Subcutaneous adipose tissue (tissue), 4 donors: ENCODE data around the gene PDK4. TPM values are rescaled to one million over a fixed set of nuclear protein-coding genes. Genes with fewer than 3 reads are reported as not detected.

Experiments
- CTCF ChIP-seq: fragments of 450-650 bp; IDR thresholded peaks from one replicate; pipeline ENCODE4 v1.5.1; 2016; ENCODE audit warnings: low read depth, mild to moderate bottlenecking, control low read depth, antibody characterized with exemption, moderate library complexity
- total RNA-seq, 4 donors: library from RNA; depleted of rRNA; stranded (reverse); fragments of >200 nt; gene quantifications; one replicate each; pipeline ENCODE4 v1.1.0, GENCODE V29; 2016

Gene PDK4
- total RNA-seq, 4 donors from 2014 or later: 644 to 2,300 (median 1,753) TPM

GRCh38 chr7:95560674-95561073 is 35.6 kb downstream of the PDK4 start:
- TF ChIP-seq CTCF: no peak

DNA sequence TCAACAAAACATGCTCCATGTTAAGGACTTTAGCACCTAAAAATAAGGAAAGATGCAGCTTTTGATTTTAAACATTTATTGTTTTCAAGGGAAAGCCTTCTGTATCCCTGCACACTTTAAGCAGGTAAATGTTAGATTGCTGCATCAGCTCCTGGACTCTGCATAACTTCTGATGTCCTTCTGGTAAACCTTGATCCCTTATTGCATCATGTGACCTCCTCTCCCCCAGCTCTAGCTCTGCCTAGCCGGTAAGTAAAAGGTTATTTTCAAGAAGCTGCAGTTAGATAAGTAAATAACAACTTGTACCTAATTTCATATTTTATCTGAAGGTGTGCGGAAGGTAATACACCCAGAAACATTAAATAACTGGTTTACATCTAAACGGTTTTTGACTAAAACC is 37.5 kb downstream of the PDK4 start:
- TF ChIP-seq CTCF: no peak

DNA sequence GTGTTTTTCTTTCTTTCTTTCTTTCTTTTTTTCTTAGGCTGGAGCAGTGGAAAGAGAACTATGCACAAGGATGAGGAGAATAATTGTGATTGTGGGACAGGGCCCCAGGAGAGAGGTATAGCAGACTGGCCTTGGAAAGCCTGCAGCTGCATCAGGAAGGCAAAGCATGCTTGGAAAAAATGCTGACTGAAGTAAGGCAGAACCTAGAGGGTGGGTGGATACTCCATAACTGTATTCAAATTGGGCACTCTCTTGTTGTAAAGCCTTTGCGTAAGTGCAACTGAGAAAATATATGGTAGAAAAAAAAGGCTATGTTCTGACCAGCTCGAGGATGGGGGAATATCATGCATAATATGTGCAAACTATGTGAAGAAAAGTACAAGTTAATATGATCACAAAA is 39.5 kb downstream of the PDK4 start:
- no peak for TF ChIP-seq CTCF

DNA sequence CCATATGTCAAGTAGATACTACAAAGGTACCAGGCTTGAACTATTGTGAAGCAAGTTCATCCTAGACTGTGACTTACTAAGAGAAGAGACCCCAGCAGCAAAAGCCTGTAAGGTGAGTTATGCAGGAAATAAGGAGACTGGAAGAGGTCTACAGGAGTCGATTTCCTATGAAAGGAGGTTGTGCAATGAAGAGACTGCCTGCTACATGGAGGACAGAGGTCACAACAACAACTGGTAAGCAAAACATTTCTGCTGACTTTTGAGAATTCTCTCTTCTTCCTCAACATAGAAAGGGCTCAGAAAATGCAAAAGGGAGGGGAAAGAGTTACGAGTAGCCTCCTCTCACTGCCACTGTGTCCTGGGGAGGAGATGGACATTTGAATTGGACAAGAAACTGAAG is 42.4 kb downstream of the PDK4 start:
- TF ChIP-seq CTCF: no peak

GRCh38 chr7:95550546-95550945 is 45.8 kb downstream of the PDK4 start:
- TF ChIP-seq CTCF: no peak

DNA sequence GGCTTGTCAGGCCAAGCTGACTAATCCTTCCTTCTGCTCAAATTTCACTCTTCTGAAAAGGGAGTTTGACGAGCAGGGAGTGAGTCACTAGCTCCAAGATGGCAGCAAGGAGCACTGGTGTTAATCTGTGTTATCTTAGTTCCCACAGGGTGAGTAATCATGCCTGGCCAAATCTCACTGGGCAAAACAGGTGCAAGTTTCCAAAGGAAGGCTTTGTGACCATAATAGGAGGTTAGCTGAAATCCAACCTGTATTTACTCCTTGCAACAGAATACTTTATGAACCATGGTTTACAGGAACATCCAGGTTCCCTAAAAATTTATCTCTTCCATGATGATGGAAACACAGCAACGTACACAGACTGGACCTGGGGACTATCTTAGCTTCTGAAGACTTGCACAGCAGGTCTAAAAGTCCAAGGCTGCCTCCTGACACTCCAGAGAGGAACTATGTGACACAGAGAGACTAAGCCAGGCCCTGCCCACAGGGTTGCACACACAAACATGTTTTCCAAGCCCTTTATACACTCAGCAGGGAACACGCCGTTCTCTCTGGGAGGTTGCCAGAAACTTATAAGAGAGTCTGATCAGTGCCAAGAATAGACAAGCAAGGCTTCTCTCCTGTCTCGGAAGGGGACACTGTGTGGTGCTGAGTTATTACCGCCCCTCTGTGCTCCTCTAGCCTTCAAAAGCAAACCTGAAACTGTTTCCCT is 46.3 kb downstream of the PDK4 start:
- no peak for TF ChIP-seq CTCF

DNA sequence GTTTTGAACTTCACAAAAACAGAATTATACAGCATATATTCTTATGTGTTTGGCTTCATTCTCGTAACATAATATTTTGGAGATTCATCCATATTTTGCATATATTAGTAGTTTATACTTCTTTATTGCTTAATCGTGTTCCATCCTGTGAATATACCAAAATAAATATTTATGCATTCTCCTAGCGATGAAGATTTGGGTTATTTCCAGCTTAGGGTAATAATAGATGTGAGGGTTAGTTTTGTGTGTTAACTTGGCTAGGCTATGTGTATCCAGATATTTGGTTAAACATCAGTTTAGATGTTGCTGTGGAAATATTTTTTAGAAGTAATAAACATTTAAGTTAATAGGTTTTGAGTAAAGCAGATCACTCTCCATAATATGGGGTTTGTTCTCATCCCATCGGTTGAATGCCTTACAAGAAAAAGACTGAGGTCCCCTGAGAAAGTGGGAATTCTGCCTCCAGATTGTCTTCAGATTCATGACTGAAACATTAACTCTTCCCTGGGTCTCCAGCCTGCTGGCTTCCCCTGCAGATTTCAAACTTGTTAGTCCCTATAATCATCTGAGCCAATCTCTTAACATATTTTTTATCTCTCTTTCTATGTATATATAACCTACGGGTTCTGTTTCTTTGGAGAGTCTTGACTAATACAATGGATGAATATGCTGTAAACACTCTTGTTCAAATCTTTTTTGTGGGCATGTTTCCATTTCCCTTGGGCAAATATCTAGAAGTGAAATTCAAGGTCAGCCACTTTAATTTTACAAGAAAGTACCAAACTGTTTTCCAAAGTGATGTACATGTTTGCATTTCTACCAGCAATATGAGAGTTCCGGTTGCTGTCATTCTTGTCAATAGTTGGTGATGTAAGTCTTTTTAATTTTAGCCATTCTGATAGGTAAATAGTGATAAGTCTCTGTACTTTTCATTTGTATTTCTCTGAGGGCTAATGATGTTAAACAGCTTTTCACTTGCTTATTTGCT is 48.7 kb downstream of the PDK4 start:
- no peak for TF ChIP-seq CTCF
